HG03103 (cell line): Measurements from ENCODE around the gene ENAH.
"Not testable (repeated sequence)": the region's sequence is repeated elsewhere in the genome, so short reads cannot be mapped to it uniquely, and the experiment has no call there.

Source experiments
- ATAC-seq: cut with Tn5 transposase; IDR thresholded peaks from one replicate; pipeline ENCODE4 v1.9.1; 2021; ENCODE audit warnings: low read depth; ENCODE audit not compliant: unreplicated experiment

ENAH gene

GRCh38 chr1:225477296-225477911, 175.5 kb downstream of the ENAH start:
- no peak for ATAC-seq

GRCh38 chr1:225476538-225476988, 176.4 kb downstream of the ENAH start:
- no peak for ATAC-seq

GRCh38 chr1:225476100-225476511, 176.8 kb downstream of the ENAH start:
- ATAC-seq: no peak

GRCh38 chr1:225474986-225475820, 177.7 kb downstream of the ENAH start:
- peak; percentile 64 for ATAC-seq

GRCh38 chr1:225474439-225474985, 178.4 kb downstream of the ENAH start:
- ATAC-seq: no peak

GRCh38 chr1:225473676-225474438, 179.1 kb downstream of the ENAH start:
- ATAC-seq: not testable (repeated sequence)

GRCh38 chr1:225473266-225473665, 179.7 kb downstream of the ENAH start:
- not testable (repeated sequence) for ATAC-seq

GRCh38 chr1:225471453-225472301, 181.2 kb downstream of the ENAH start:
- ATAC-seq: no peak

GRCh38 chr1:225471109-225471452, 181.8 kb downstream of the ENAH start:
- no peak for ATAC-seq

- no peak for ATAC-seq
These were observed 182.5 kb downstream of the ENAH start for GRCh38 chr1:225470211-225471108.

- no peak for ATAC-seq
These were observed 183.9 kb downstream of the ENAH start for GRCh38 chr1:225469051-225469450.

- ATAC-seq: no peak
These were observed 184.5 kb downstream of the ENAH start for GRCh38 chr1:225468270-225469020.

GRCh38 chr1:225467193-225468020, 185.5 kb downstream of the ENAH start:
- ATAC-seq: peak; percentile 92

GRCh38 chr1:225466848-225467192, 186.1 kb downstream of the ENAH start:
- ATAC-seq: no peak

GRCh38 chr1:225465793-225466517, 187.0 kb downstream of the ENAH start:
- no peak for ATAC-seq

GRCh38 chr1:225464851-225465792, 187.8 kb downstream of the ENAH start:
- ATAC-seq: no peak
